NCI-H2171 (cell line): ENCODE results near the gene TMPRSS2.
"Not testable (repeated sequence)": the region's sequence is repeated elsewhere in the genome, so short reads cannot be mapped to it uniquely, and the experiment has no call there.

Experiments
- DNase-seq: peaks from one replicate; lab custom pipeline; 2025; lab: John Stamatoyannopoulos, UW

TMPRSS2 gene

DNA sequence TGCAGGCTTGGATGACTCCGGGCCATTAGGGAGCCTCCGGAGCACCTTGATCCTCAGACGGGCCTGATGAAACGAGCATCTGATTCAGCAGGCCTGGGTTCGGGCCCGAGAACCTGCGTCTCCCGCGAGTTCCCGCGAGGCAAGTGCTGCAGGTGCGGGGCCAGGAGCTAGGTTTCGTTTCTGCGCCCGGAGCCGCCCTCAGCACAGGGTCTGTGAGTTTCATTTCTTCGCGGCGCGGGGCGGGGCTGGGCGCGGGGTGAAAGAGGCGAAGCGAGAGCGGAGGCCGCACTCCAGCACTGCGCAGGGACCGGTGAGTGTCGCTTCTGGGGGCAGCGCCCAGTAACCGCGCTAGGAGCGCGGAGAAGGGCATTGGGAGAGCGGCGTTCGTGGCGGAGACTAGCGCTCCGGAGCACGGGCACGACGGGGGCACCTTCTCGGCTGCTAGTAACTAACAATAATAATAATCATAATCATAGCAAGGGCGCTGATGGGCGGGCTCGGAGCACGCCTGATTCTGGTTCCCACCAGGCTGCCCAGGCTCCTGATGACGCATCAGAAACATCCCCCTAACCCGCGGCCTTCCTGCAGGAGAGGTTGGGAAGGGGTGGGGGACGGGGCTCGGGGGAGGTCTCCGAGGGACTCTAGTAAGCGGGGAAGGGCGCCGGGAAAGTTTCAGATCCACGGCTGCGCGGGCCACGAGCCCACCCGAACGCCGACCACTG is 81.8 kb downstream of the TMPRSS2 start, which contains the start of gene MX1:
Gene MX1 (plus strand): TSS at position 286 of the 722 bp plus-strand sequence. CDS start 5,832 bp downstream, outside the sequence.
- DNase-seq, result no peak

DNA sequence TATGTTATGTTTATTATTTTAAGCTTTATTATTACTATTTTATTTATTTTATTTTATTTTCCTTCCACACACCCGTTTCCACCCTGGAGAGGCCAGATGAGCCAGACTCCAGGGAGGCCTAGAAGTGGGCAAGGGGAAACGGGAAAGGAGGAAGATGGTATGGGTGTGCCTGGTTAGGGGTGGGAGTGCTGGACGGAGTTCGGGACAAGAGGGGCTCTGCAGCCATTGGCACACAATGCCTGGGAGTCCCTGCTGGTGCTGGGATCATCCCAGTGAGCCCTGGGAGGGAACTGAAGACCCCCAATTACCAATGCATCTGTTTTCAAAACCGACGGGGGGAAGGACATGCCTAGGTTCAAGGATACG is 82.4 kb downstream of the TMPRSS2 start:
- no peak for DNase-seq

DNA sequence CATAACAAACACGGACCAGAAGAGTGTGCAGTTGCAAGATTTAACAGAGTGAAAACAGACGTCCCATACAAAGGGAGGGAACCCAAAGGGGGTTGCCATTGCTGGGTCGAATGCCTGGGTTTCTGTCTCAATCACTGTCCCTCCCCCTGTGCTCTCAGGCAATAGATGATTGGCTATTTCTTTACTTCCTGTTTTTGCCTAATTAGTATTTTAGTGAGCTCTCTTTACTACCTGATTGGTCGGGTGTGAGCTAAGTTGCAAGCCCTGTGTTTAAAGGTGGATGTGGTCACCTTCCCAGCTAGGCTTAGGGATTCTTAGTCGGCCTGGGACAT is 84.7 kb downstream of the TMPRSS2 start:
- DNase-seq, result not testable (repeated sequence)

DNA sequence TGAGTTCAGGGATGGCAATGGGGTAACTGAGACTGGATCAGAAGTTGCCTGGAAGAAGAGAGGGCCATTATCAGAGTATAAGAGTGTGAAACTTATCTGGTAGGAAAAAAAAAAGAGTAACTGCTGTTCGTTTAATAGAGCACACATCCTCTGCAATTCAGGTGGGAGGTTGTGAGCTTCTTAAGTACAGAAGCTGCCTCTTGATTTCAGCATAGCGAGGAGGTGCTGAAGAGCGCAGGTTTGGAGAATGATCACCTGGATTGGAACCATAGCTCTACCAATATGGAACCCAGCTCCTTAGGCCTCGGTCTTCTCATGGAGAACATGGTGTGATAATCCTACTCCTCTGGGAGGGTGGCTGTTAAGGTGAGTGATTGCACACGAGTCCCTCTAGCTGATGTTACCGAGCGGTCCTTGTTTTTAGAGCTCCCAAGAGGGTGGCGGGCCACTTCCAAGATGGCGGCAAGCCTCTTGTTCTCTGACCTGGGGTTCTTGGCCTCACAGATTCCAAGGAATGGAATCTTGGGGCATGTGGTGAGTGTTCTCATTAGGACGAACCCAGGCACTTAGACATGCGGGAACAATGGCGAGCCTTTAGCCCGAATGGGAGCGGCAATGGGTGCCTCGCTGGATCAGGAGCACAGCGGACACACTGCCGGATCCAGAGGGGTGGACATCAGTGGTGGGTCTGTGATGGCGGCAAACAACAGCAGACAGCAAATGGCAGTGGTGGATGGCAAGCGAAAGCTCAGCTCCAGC is 85.2 kb downstream of the TMPRSS2 start:
- DNase-seq, result no peak

DNA sequence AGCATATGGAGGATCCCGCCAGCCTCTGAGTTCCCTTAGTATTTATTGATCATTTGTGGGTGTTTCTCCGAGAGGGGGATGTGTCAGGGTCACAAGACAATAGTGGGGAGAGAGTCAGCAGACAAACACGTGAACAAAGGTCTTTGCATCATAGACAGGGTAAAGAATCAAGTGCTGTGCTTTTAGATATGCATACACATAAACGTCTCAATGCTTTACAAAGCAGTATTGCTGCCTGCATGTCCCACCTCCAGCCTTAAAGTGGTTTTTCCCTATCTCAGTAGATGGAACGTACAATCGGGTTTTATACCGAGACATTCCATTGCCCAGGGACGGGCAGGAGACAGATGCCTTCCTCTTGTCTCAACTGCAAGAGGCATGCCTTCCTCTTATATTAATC is 87.0 kb downstream of the TMPRSS2 start:
- DNase-seq, result not testable (repeated sequence)

DNA sequence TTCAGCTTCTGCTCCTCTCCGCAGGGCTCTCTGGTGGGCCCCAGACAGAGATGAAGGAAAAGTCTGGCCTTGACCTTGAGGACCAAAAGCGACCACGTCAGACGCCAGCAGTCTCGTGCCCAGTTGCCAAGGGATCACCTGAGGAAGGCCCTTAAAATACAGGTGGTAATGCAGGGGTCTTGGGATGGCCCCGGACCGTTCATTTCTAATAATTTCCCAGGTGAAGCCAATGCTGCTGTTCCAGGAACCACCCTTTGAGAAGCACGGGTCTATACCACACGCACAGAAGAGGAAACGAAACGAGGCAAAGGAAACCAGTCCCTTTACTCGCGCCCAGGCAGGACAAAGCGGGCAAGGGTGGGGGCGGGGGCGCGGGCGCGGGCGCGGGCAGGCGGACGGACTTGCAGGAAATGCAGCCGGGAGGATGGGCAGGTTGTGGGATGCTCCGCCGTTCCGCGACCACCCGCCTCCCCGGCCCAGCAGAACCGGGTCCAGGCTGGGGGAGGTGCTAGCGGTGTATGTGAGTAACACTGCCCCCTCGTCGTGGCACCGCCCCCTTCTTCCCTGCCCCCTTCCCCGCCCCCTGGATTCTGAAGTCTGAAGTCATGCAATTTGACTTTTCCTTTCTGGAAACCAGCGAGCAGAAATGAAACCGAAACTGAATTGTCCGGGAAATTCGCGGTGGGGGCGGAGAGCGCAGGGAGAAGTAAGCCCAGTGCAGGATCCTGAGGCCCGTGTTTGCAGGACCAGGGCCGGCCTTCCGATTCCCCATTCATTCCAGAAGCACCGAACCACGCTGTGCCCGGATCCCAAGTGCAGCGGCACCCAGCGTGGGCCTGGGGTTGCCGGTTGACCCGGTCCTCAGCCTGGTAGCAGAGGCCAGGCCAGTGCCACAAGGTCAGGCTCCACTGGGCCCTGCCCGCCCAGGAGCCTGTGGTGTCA is 87.8 kb downstream of the TMPRSS2 start:
- no peak for DNase-seq

DNA sequence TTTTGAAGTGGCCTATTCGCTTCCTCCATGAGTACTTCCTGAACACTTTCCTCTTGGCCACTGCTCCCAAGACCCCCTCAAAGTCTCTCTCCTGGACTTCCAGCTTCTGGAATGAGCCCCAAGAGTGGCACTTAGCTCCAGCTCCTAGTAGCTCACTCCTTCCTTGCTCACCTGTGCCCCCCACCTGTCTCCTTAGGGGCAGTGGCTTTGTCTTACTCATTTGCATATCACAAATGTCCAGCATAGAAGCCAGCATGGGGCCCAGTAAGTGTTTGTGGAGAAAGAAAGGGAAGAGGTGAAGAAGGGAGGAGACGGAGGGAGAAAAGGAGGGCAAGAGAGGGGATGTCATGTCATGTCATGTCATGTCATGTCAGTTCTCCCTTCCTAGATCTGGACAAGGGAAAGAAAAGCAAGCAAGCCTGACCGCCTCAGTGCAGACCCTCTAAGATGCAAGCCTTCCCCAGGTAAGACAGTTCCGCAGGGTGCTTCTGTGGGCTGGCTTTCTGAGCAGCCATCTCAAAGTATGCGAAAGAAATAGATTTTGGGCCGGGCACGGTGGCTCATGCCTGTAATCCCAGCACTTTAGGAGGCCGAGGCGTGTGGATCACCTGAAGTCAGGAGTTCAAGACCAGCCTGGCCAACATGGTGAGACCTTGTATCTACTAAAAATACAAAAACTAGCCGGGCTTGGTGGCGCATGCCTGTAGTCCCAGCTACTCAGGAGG is 88.8 kb downstream of the TMPRSS2 start:
- no peak for DNase-seq

DNA sequence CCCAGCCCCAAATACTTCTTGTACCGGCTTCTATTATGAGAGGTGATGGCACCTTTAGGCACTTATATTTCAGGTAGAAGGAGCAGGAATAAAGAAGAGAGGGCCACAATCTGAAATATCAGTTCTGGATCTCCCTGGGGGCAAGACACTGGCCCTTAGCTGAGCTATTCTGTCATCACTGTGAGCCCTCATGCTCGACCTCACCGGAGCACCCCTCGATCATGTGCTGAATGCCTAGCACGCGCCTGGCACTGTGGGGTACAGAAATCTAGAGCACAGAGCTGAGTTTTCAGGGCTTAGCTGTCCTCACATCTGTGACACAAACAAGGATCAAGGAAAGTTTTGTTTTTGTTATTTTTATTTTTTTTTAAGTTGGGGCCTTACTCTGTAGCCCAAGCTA is 89.6 kb downstream of the TMPRSS2 start:
- no peak for DNase-seq

DNA sequence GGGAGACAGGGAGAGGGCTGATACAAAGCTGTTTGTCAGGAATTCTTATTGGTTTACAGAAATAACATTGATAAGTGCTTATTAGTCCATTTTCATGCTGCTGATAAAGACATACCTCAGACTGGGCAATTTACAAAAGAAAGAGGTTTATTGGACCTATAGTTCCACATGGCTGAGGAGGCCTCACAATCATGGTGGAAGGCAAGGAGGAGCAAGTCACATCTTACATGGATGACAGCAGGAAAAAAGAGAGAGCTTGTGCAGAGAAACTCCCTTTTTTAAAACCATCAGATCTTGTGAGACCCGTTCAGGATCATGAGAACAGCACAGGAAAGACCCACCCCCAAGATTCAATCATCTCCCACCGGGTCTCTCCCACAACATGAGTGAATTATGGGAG is 90.5 kb downstream of the TMPRSS2 start:
- not testable (repeated sequence) for DNase-seq
